Measurements from ENCODE around the gene ATP6V1A. TPM values are rescaled to one million over a fixed set of nuclear protein-coding genes. Genes with fewer than 3 reads are reported as not detected.

ATP6V1A gene
- total and polyA plus RNA-seq, 2 of the 13 experiments (the other 11 are each of a cell fraction or from before 2014, with no cell fraction given): 23.4 to 95.1 TPM

DNA sequence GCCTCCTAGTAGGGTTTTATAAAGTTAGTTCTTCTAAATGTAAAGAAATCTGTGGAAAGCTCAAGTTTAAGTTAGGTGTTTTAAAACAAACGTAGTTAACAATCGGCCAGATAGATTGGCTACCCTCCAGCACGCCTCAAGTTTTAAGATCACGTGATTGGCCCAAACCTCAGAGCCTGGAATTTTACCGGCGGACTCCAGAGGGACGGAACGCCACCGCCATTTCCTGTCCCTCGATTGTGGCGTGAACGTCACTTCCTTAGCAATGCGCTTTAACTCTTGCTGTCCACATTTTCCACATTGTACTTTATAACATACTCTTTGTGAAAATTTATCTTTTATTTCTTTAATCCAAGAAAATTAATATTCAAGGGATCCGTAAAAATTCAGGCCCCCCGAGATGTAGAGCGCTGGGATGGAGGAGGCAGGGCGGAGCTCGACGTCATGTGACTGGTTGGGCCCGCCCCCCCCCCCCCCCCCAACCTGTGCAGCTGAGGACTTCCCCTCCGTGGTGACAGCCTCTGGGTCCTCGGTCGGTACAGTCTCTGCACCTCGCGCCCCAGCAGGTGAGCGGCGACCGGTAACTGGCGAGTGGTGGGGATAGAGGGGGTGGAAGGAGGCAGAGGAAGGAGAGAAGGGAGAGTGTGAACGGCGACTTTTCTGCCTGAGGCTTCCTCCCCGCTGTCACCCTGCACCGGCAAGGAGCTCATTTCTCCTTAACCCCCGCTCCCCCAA lies at the start of gene ATP6V1A (continued):
- TF ChIP-seq, protein P1, sequence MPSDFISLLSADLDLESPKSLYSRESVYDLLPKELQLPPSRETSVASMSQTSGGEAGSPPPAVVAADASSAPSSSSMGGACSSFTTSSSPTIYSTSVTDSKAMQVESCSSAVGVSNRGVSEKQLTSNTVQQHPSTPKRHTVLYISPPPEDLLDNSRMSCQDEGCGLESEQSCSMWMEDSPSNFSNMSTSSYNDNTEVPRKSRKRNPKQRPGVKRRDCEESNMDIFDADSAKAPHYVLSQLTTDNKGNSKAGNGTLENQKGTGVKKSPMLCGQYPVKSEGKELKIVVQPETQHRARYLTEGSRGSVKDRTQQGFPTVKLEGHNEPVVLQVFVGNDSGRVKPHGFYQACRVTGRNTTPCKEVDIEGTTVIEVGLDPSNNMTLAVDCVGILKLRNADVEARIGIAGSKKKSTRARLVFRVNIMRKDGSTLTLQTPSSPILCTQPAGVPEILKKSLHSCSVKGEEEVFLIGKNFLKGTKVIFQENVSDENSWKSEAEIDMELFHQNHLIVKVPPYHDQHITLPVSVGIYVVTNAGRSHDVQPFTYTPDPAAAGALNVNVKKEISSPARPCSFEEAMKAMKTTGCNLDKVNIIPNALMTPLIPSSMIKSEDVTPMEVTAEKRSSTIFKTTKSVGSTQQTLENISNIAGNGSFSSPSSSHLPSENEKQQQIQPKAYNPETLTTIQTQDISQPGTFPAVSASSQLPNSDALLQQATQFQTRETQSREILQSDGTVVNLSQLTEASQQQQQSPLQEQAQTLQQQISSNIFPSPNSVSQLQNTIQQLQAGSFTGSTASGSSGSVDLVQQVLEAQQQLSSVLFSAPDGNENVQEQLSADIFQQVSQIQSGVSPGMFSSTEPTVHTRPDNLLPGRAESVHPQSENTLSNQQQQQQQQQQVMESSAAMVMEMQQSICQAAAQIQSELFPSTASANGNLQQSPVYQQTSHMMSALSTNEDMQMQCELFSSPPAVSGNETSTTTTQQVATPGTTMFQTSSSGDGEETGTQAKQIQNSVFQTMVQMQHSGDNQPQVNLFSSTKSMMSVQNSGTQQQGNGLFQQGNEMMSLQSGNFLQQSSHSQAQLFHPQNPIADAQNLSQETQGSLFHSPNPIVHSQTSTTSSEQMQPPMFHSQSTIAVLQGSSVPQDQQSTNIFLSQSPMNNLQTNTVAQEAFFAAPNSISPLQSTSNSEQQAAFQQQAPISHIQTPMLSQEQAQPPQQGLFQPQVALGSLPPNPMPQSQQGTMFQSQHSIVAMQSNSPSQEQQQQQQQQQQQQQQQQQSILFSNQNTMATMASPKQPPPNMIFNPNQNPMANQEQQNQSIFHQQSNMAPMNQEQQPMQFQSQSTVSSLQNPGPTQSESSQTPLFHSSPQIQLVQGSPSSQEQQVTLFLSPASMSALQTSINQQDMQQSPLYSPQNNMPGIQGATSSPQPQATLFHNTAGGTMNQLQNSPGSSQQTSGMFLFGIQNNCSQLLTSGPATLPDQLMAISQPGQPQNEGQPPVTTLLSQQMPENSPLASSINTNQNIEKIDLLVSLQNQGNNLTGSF (CRISPR knock-in tag; IDR thresholded peaks at IDR 0.05): peak; percentile 90
- TF ChIP-seq, protein P2, sequence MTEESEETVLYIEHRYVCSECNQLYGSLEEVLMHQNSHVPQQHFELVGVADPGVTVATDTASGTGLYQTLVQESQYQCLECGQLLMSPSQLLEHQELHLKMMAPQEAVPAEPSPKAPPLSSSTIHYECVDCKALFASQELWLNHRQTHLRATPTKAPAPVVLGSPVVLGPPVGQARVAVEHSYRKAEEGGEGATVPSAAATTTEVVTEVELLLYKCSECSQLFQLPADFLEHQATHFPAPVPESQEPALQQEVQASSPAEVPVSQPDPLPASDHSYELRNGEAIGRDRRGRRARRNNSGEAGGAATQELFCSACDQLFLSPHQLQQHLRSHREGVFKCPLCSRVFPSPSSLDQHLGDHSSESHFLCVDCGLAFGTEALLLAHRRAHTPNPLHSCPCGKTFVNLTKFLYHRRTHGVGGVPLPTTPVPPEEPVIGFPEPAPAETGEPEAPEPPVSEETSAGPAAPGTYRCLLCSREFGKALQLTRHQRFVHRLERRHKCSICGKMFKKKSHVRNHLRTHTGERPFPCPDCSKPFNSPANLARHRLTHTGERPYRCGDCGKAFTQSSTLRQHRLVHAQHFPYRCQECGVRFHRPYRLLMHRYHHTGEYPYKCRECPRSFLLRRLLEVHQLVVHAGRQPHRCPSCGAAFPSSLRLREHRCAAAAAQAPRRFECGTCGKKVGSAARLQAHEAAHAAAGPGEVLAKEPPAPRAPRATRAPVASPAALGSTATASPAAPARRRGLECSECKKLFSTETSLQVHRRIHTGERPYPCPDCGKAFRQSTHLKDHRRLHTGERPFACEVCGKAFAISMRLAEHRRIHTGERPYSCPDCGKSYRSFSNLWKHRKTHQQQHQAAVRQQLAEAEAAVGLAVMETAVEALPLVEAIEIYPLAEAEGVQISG (CRISPR knock-in tag; IDR thresholded peaks at IDR 0.05): 0 out of 2 replicates have a peak, but pooled peaks have one; percentile 44
- peak; percentile 23; the same call in 1 of the 2 replicates for TF ChIP-seq CCDC6 (CRISPR knock-in tag; IDR thresholded peaks at IDR 0.05)
- TF ChIP-seq, protein P3, sequence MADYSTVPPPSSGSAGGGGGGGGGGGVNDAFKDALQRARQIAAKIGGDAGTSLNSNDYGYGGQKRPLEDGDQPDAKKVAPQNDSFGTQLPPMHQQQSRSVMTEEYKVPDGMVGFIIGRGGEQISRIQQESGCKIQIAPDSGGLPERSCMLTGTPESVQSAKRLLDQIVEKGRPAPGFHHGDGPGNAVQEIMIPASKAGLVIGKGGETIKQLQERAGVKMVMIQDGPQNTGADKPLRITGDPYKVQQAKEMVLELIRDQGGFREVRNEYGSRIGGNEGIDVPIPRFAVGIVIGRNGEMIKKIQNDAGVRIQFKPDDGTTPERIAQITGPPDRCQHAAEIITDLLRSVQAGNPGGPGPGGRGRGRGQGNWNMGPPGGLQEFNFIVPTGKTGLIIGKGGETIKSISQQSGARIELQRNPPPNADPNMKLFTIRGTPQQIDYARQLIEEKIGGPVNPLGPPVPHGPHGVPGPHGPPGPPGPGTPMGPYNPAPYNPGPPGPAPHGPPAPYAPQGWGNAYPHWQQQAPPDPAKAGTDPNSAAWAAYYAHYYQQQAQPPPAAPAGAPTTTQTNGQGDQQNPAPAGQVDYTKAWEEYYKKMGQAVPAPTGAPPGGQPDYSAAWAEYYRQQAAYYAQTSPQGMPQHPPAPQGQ (CRISPR knock-in tag; IDR thresholded peaks at IDR 0.05; ENCODE audit: borderline replicate concordance): no peak
- peak; percentile 20; the same call in 1 of the 2 replicates for TF ChIP-seq KLF12 (CRISPR knock-in tag; IDR thresholded peaks at IDR 0.05; ENCODE audit: borderline replicate concordance)
- TF ChIP-seq ZNF232 (CRISPR knock-in tag; IDR thresholded peaks at IDR 0.05; ENCODE audit: borderline replicate concordance): 0 out of 2 replicates have a peak, but pooled peaks have one; percentile 16
- 0 out of 2 replicates have a peak, but pooled peaks have one; percentile 56 for TF ChIP-seq ZNF550 (CRISPR knock-in tag; IDR thresholded peaks at IDR 0.05; ENCODE audit: borderline replicate concordance)
- TF ChIP-seq, protein P4, sequence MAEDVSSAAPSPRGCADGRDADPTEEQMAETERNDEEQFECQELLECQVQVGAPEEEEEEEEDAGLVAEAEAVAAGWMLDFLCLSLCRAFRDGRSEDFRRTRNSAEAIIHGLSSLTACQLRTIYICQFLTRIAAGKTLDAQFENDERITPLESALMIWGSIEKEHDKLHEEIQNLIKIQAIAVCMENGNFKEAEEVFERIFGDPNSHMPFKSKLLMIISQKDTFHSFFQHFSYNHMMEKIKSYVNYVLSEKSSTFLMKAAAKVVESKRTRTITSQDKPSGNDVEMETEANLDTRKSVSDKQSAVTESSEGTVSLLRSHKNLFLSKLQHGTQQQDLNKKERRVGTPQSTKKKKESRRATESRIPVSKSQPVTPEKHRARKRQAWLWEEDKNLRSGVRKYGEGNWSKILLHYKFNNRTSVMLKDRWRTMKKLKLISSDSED (CRISPR knock-in tag; IDR thresholded peaks at IDR 0.05): no peak
- 0 out of 2 replicates have a peak, but pooled peaks have one; percentile 82 for TF ChIP-seq NFIC (IDR thresholded peaks at IDR 0.05; ENCODE audit: low read length)
- TF ChIP-seq, protein P5, sequence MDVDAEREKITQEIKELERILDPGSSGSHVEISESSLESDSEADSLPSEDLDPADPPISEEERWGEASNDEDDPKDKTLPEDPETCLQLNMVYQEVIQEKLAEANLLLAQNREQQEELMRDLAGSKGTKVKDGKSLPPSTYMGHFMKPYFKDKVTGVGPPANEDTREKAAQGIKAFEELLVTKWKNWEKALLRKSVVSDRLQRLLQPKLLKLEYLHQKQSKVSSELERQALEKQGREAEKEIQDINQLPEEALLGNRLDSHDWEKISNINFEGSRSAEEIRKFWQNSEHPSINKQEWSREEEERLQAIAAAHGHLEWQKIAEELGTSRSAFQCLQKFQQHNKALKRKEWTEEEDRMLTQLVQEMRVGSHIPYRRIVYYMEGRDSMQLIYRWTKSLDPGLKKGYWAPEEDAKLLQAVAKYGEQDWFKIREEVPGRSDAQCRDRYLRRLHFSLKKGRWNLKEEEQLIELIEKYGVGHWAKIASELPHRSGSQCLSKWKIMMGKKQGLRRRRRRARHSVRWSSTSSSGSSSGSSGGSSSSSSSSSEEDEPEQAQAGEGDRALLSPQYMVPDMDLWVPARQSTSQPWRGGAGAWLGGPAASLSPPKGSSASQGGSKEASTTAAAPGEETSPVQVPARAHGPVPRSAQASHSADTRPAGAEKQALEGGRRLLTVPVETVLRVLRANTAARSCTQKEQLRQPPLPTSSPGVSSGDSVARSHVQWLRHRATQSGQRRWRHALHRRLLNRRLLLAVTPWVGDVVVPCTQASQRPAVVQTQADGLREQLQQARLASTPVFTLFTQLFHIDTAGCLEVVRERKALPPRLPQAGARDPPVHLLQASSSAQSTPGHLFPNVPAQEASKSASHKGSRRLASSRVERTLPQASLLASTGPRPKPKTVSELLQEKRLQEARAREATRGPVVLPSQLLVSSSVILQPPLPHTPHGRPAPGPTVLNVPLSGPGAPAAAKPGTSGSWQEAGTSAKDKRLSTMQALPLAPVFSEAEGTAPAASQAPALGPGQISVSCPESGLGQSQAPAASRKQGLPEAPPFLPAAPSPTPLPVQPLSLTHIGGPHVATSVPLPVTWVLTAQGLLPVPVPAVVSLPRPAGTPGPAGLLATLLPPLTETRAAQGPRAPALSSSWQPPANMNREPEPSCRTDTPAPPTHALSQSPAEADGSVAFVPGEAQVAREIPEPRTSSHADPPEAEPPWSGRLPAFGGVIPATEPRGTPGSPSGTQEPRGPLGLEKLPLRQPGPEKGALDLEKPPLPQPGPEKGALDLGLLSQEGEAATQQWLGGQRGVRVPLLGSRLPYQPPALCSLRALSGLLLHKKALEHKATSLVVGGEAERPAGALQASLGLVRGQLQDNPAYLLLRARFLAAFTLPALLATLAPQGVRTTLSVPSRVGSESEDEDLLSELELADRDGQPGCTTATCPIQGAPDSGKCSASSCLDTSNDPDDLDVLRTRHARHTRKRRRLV (CRISPR knock-in tag; IDR thresholded peaks at IDR 0.05): 0 out of 2 replicates have a peak, but pooled peaks have one; percentile 2
